Astrocyte (in vitro differentiated cells and primary cell): ENCODE results near the gene TNXB.

Experiments used
- EZH2 ChIP-seq: IDR thresholded peaks from 2 replicates; pipeline ENCODE4 v1.6.1; 2012; ENCODE audit warnings: mild to moderate bottlenecking, low read length, inconsistent platforms; ENCODE audit not compliant: insufficient read depth
- TF ChIP-seq, protein P1 (sequence below): IDR thresholded peaks from 2 replicates; pipeline ENCODE4 v1.5.1; 2011; ENCODE audit warnings: low read depth, mild to moderate bottlenecking, inconsistent platforms, low read length, moderate library complexity; ENCODE audit not compliant: insufficient read depth

DNA sequence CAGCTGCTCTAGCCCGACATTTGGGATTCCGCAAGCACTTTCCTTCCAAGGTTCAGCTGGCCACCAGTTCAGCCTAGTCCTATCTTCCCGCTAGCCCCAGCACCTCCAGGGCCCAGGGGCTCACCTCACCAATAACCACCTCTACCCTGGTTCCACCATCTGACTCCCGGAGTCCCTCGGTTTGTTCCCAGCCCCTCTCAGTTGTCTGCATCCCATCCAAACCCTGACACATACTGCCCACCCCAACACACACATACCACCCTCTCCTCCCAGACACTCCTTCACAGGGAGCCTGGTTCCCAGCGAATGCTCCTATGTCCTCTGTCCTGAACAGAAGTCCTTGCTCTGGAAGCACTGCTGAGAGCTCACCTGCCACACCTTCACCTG lies 418 bp downstream of the TNXB start:
- TF ChIP-seq, protein P1, sequence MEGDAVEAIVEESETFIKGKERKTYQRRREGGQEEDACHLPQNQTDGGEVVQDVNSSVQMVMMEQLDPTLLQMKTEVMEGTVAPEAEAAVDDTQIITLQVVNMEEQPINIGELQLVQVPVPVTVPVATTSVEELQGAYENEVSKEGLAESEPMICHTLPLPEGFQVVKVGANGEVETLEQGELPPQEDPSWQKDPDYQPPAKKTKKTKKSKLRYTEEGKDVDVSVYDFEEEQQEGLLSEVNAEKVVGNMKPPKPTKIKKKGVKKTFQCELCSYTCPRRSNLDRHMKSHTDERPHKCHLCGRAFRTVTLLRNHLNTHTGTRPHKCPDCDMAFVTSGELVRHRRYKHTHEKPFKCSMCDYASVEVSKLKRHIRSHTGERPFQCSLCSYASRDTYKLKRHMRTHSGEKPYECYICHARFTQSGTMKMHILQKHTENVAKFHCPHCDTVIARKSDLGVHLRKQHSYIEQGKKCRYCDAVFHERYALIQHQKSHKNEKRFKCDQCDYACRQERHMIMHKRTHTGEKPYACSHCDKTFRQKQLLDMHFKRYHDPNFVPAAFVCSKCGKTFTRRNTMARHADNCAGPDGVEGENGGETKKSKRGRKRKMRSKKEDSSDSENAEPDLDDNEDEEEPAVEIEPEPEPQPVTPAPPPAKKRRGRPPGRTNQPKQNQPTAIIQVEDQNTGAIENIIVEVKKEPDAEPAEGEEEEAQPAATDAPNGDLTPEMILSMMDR = no peak
- no peak for TF ChIP-seq EZH2
